H1 (cell line): ENCODE data around the gene MNAT1. TPM values are rescaled to one million over a fixed set of nuclear protein-coding genes. Genes with fewer than 3 reads are reported as not detected.

Experiments
- CTCF ChIA-PET: fragments of 300-600 bp; sonication (Branson Sonifier 250); formaldehyde crosslinking; loops from one replicate; lab custom pipeline; 2021; ENCODE audit not compliant: partially characterized antibody; lab: Charles Lee
- POLR2A ChIA-PET: fragments of 300-600 bp; sonication (Branson Sonifier 250); formaldehyde crosslinking; loops from one replicate; lab custom pipeline; 2021; ENCODE audit warnings: inconsistent platforms; ENCODE audit not compliant: partially characterized antibody; lab: Charles Lee
- DNase-seq, 2 experiments: peaks; one replicate each; pipeline versions ENCODE4 v3.0.0 to v3.0.0-alpha.2; 2010 to 2022; ENCODE audit warnings: low spot score in 2 of 2, low read depth in 1 of 2, mixed read lengths in 1 of 2
- FAIRE-seq: peaks from 2 replicates; lab custom pipeline; 2011; peaks lifted over from hg19 to GRCh38; lab: Jason Lieb, UNC
- H2AFZ ChIP-seq: 2 replicates; pipeline ENCODE4 v1.8.1; 2012; ENCODE audit warnings: low read length, inconsistent platforms
- H2AK5ac ChIP-seq: 2 replicates; pipeline ENCODE4 v1.6.1; 2013; ENCODE audit warnings: low read depth, low read length
- H2BK120ac ChIP-seq: replicated peaks from 2 replicates; pipeline ENCODE3; 2013; ENCODE audit warnings: low read depth, low read length, inconsistent platforms
- H2BK12ac ChIP-seq: 2 replicates; pipeline ENCODE4 v1.6.1; 2013; ENCODE audit warnings: low read depth, low read length
- H2BK15ac ChIP-seq: 2 replicates; pipeline ENCODE4 v1.6.1; 2013; ENCODE audit warnings: low read length
- H2BK20ac ChIP-seq: 2 replicates; pipeline ENCODE4 v1.6.1; 2013; ENCODE audit warnings: low read length
- H2BK5ac ChIP-seq: 2 replicates; pipeline ENCODE4 v1.6.1; 2013; ENCODE audit warnings: low read depth, low read length
- H3K14ac ChIP-seq: 2 replicates; pipeline ENCODE4 v1.6.1; 2013; ENCODE audit warnings: inconsistent platforms; ENCODE audit not compliant: insufficient read length
- H3K18ac ChIP-seq: 2 replicates; pipeline ENCODE4 v1.6.1; 2013; ENCODE audit warnings: low read length; ENCODE audit errors: extremely low read depth
- H3K23ac ChIP-seq: 2 replicates; pipeline ENCODE4 v1.6.1; 2013; ENCODE audit warnings: inconsistent platforms; ENCODE audit not compliant: insufficient read length
- H3K23me2 ChIP-seq: 2 replicates; pipeline ENCODE4 v1.6.1; 2013; ENCODE audit warnings: low read depth, low read length
- H3K27ac ChIP-seq: 2 replicates; pipeline ENCODE4 v1.6.1; 2011; ENCODE audit warnings: low read depth, low read length, inconsistent platforms
- H3K27me3 ChIP-seq, 4 experiments: replicated peaks in 1 of 4; 1 replicate in 1 of 4; 2 replicates in 3 of 4; pipeline versions ENCODE4 v1.6.1 to v1.8.1; 2011 to 2013; ENCODE audit warnings: low read length in 3 of 4, mild to moderate bottlenecking in 3 of 4, inconsistent platforms in 2 of 4, mixed read lengths in 2 of 4, moderate library complexity in 1 of 4; ENCODE audit not compliant: control insufficient read depth in 3 of 4, insufficient read depth in 3 of 4; ENCODE audit errors: extremely low read depth in 1 of 4
- H3K36me3 ChIP-seq, 4 experiments: 2 replicates each; pipeline versions ENCODE4 v1.6.1 to v1.8.1; 2011 to 2013; ENCODE audit warnings: mild to moderate bottlenecking in 4 of 4, low read length in 3 of 4, moderate library complexity in 2 of 4, control low read depth in 1 of 4, inconsistent platforms in 1 of 4; ENCODE audit not compliant: insufficient read depth in 4 of 4, control insufficient read depth in 2 of 4
- H3K4ac ChIP-seq: replicated peaks from 2 replicates; pipeline ENCODE3; 2013; ENCODE audit warnings: low read length, low read depth, mixed read lengths, inconsistent platforms; ENCODE audit not compliant: insufficient read length
- H3K4me1 ChIP-seq, 4 experiments: replicated peaks in 1 of 4; 1 replicate in 1 of 4; 2 replicates in 3 of 4; pipeline versions ENCODE4 v1.6.1 to v1.8.1; 2011 to 2013; ENCODE audit warnings: low read length in 3 of 4, inconsistent platforms in 2 of 4, mixed read lengths in 1 of 4; ENCODE audit not compliant: insufficient read depth in 4 of 4, control insufficient read depth in 3 of 4
- H3K4me2 ChIP-seq, 2 experiments: 2 replicates each; pipeline versions ENCODE4 v1.6.1 to v1.8.1; 2011 to 2013; ENCODE audit warnings: low read depth in 2 of 2, low read length in 2 of 2, control low read depth in 1 of 2, inconsistent platforms in 1 of 2, mild to moderate bottlenecking in 1 of 2; ENCODE audit not compliant: insufficient read depth in 1 of 2
- H3K4me3 ChIP-seq, 4 experiments: fragments of 200-600, 300-600 bp in 1 of 4; sonication (generic), shearing (Covaris generic), sonication (Bioruptor Twin) in 1 of 4; 2 replicates each; pipeline versions ENCODE4 v1.5.1 to v1.8.1; 2011 to 2016; ENCODE audit warnings: low read length in 4 of 4, low read depth in 3 of 4, control low read depth in 2 of 4, inconsistent platforms in 2 of 4, mild to moderate bottlenecking in 2 of 4, mixed read lengths in 1 of 4, moderate library complexity in 1 of 4; ENCODE audit not compliant: insufficient read depth in 2 of 4; ENCODE audit errors: extremely low read depth in 1 of 4
- H3K56ac ChIP-seq: replicated peaks from 2 replicates; pipeline ENCODE3; 2013; ENCODE audit warnings: low read depth, mild to moderate bottlenecking, mixed read lengths, low read length, inconsistent platforms; ENCODE audit not compliant: insufficient read length
- H3K79me1 ChIP-seq: 2 replicates; pipeline ENCODE4 v1.6.1; 2013; ENCODE audit warnings: low read depth, low read length, control low read depth
- H3K79me2 ChIP-seq, 2 experiments: 2 replicates each; pipeline versions ENCODE4 v1.6.1 to v1.8.1; 2012 to 2013; ENCODE audit warnings: low read length in 2 of 2, mild to moderate bottlenecking in 2 of 2, inconsistent platforms in 1 of 2; ENCODE audit not compliant: insufficient read depth in 2 of 2, control insufficient read depth in 1 of 2
- H3K9ac ChIP-seq, 4 experiments: replicated peaks in 1 of 4; 1 replicate in 1 of 4; 2 replicates in 3 of 4; pipeline versions ENCODE4 v1.6.1 to v1.8.1; 2011 to 2013; ENCODE audit warnings: low read depth in 3 of 4, low read length in 3 of 4, control low read depth in 2 of 4, mild to moderate bottlenecking in 2 of 4, moderate library complexity in 2 of 4, inconsistent platforms in 1 of 4; ENCODE audit errors: extremely low read depth in 1 of 4
- H3K9me3 ChIP-seq, 2 experiments: 2 replicates each; pipeline versions ENCODE4 v1.6.1 to v1.8.1; 2012 to 2013; ENCODE audit warnings: mild to moderate bottlenecking in 2 of 2, moderate library complexity in 2 of 2, control low read depth in 1 of 2, inconsistent platforms in 1 of 2, low read depth in 1 of 2, low read length in 1 of 2, mixed read lengths in 1 of 2; ENCODE audit not compliant: insufficient read depth in 2 of 2
- H4K20me1 ChIP-seq, 2 experiments: replicated peaks in 1 of 2; 2 replicates each; pipeline versions ENCODE3 to v1.8.1; 2011 to 2013; ENCODE audit warnings: inconsistent platforms in 2 of 2, low read length in 2 of 2, mild to moderate bottlenecking in 1 of 2; ENCODE audit not compliant: insufficient read depth in 2 of 2, control insufficient read depth in 1 of 2
- H4K5ac ChIP-seq: 2 replicates; pipeline ENCODE4 v1.6.1; 2013; ENCODE audit warnings: low read length, low read depth, mixed read lengths, inconsistent platforms; ENCODE audit not compliant: insufficient read length
- H4K8ac ChIP-seq: 2 replicates; pipeline ENCODE4 v1.8.0; 2013; ENCODE audit warnings: mild to moderate bottlenecking, moderate library complexity, low read length, inconsistent platforms; ENCODE audit not compliant: insufficient read depth; ENCODE audit errors: extremely low read depth
- H4K91ac ChIP-seq: replicated peaks from 2 replicates; pipeline ENCODE3; 2013; ENCODE audit warnings: low read length, mixed read lengths, inconsistent platforms; ENCODE audit not compliant: insufficient read length
- CEBPB ChIP-seq: IDR thresholded peaks from 2 replicates; pipeline ENCODE4 v1.6.1; 2012; ENCODE audit warnings: low read depth, low read length
- CREB1 ChIP-seq: IDR thresholded peaks from 2 replicates; pipeline ENCODE4 v1.6.1; 2012; ENCODE audit warnings: inconsistent platforms
- EZH2 ChIP-seq: fragments of 200-600 bp; sonication (generic); IDR thresholded peaks from 2 replicates; pipeline ENCODE4 v1.7.1; 2012; ENCODE audit warnings: low read depth, mild to moderate bottlenecking, moderate library complexity, low read length, inconsistent platforms; ENCODE audit not compliant: severe bottlenecking
- JUND ChIP-seq: IDR thresholded peaks from 2 replicates; pipeline ENCODE4 v1.6.1; 2011; ENCODE audit warnings: mild to moderate bottlenecking, improper control_type of control experiment, low read length
- KDM4A ChIP-seq: IDR thresholded peaks from one replicate; pipeline ENCODE4 v1.7.1; 2012; ENCODE audit warnings: low read depth, mild to moderate bottlenecking, moderate library complexity, low read length, inconsistent platforms; ENCODE audit not compliant: severe bottlenecking
- RFX5 ChIP-seq: IDR thresholded peaks from 2 replicates; pipeline ENCODE4 v1.6.1; 2011; ENCODE audit warnings: low read depth, low read length, improper control_type of control experiment, borderline replicate concordance
- RXRA ChIP-seq: IDR thresholded peaks from 2 replicates; pipeline ENCODE4 v1.6.1; 2011; ENCODE audit warnings: low read depth, mild to moderate bottlenecking, low read length, moderate library complexity; ENCODE audit not compliant: insufficient read depth
- SP2 ChIP-seq: IDR thresholded peaks from 2 replicates; pipeline ENCODE4 v1.6.1; 2012; ENCODE audit warnings: mild to moderate bottlenecking, low read length, inconsistent platforms
- TAF7 ChIP-seq: optimal IDR thresholded peaks from 2 replicates; pipeline ENCODE3; 2011; ENCODE audit warnings: low read depth, mild to moderate bottlenecking, inconsistent platforms, low read length, moderate library complexity, borderline replicate concordance
- WGBS, 2 experiments: shearing (Covaris generic) in 1 of 2; methylation state at CpG; one replicate each; pipeline versions ENCODE4 v1.1.6 to v1.1.7; 2013 to 2015; ENCODE audit warnings: low lambda C conversion rate in 2 of 2, mixed read lengths in 2 of 2, inconsistent platforms in 1 of 2, low coverage in 1 of 2, missing lambda C conversion rate in 1 of 2; ENCODE audit not compliant: insufficient replicate concordance in 2 of 2, insufficient coverage in 1 of 2, insufficient read length in 1 of 2; ENCODE audit errors: extremely low coverage in 1 of 2, missing lambda C conversion rate in 1 of 2; 5-methylcytosine and 5-hydroxymethylcytosine counted together
- polyA plus RNA-seq, 7 experiments: library from polyadenylated mRNA; depleted of rRNA in 3 of 7; stranded (reverse) in 5 of 7; unstranded in 2 of 7; fragments of >200 nt in 5 of 7; fragments of 200-250 nt in 2 of 7; gene quantifications; 1 replicate in 5 of 7; 2 replicates in 1 of 7; 4 replicates in 1 of 7; pipeline versions ENCODE4 v1.2.1 to v1.2.3, GENCODE V29; 2011 to 2013; ENCODE audit warnings: missing spikeins in 2 of 7, mixed read lengths in 2 of 7
- total RNA-seq: library from RNA; stranded (reverse); fragmentation: NEBNext Ultra II Directional; extraction: Animal tissue kit (Norgen Biotek cat#: 25700); gene quantifications from 2 replicates; pipeline ENCODE4 v1.2.1, GENCODE V29; 2021

The MNAT1 gene
- total and polyA plus RNA-seq, 2 of the 8 experiments (the other 6 are each of a cell fraction or from before 2014, with no cell fraction given) = 34.7 to 52.1 TPM

DNA sequence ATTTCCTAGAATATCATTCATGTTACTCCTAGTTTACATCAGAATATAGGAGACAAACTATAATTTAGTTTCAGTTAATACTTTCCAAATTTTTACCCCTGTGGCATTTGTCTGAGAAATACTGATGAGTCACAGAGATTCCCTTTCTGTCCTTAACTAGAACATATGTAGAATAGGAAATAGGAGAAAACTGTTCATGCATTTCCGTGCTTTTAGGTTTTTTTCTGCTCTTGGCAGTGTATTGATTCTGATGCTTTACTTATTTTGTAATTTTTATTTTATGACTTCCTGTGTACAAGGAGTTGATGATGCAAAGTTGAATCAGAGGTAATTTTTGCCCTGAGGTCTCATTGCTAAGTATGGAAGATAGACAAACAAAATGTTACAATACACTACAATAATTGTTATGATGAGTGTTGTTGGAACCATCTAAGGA lies 23.0 kb downstream of the MNAT1 start:
- peaks cover 0 to 57% of the 10 kb centered on the region in 2 experiments; a peak in 2 of 4 replicates for H3K79me2 ChIP-seq
- no peak for DNase-seq
- no peak overlapping the region for H3K9ac ChIP-seq

More for the DNA sequence above, 23.0 kb downstream of the MNAT1 start:
- H3K4me3 ChIP-seq = no peak overlapping the region
- no peaks in the 10 kb centered on the region for H3K36me3 ChIP-seq
- H3K4me2 ChIP-seq = no peak overlapping the region
- H3K23ac ChIP-seq = no peak overlapping the region
- no peak overlapping the region for H3K56ac ChIP-seq
- no peak overlapping the region for H2BK15ac ChIP-seq
- no peaks in the 10 kb centered on the region for H3K9me3 ChIP-seq
- no peak overlapping the region for H4K5ac ChIP-seq
- no peak overlapping the region for H2AK5ac ChIP-seq
- ChIA-PET CTCF (no interaction called here), POLR2A (no interaction called here)
- no peak overlapping the region for H2BK5ac ChIP-seq
- H3K27me3 ChIP-seq = no peaks in the 10 kb centered on the region
- H3K23me2 ChIP-seq = no peaks in the 10 kb centered on the region
- FAIRE-seq = no peak
- H3K4ac ChIP-seq = no peak overlapping the region
- H2BK120ac ChIP-seq = no peak overlapping the region
- H2BK12ac ChIP-seq = no peak overlapping the region
- H3K27ac ChIP-seq = no peak overlapping the region
- H4K20me1 ChIP-seq = no peaks in the 10 kb centered on the region
- no peak overlapping the region for H3K18ac ChIP-seq
- no peak overlapping the region for H4K91ac ChIP-seq
- TF ChIP-seq TAF7 = no peak
- no peak for TF ChIP-seq JUND
- no peak for TF ChIP-seq CREB1
- TF ChIP-seq KDM4A = no peak
- no peak for TF ChIP-seq RFX5
- no peak for TF ChIP-seq RXRA
- no peak for TF ChIP-seq EZH2
- TF ChIP-seq SP2 = no peak
- no peak for TF ChIP-seq CEBPB
- H4K8ac ChIP-seq = no peak overlapping the region
- 96% methylated on average over 1 of the region's 1 CpG; no CpG with 5 or more reads in 1 of the 2 experiments for WGBS, 2 experiments
- H3K4me1 ChIP-seq = peaks cover 0 to 18% (median 3%) of the 10 kb centered on the region in 4 experiments; a peak in 2 of 7 replicates
- H3K14ac ChIP-seq = no peak overlapping the region
- no peaks in the 10 kb centered on the region for H3K79me1 ChIP-seq
- H2BK20ac ChIP-seq = no peak overlapping the region
- no peak overlapping the region for H2AFZ ChIP-seq
